Erythroblast (primary cell): ENCODE data around the gene TRIP6.

Source experiments
- GATA1 ChIP-seq: IDR thresholded peaks from 2 replicates; pipeline ENCODE4 v1.6.1; 2011; ENCODE audit warnings: low read depth, mild to moderate bottlenecking, control low read depth, low read length, moderate library complexity
- POLR2A ChIP-seq: IDR thresholded peaks from 2 replicates; pipeline ENCODE4 v1.6.1; 2011; ENCODE audit warnings: mild to moderate bottlenecking, low read length

DNA sequence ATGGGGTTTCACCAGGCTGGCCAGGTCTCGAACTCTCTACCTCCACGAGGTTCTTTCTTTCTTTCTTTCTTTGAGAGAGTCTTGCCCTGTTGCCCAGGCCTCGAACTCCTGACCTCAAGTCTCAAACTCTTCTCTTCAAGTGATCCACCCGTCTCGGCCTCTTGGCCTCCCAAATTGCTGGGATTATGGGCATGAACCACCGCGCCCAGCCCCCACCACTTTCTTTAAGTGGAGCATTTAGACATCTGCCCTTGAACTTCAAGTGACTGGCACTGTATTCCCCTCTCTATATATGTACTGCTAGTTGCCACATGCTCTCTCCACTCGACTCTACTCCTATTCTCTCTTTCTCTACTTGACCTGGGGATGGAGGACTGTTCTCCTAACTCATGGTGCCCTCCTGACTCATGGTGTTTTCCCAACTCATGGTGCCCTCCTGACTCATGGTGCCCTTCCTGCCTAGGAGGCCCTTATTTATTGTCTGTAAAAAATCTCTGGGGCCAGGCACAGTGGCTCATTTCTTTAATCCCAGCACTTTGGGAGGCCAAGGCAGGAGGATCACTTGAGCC lies 47.8 kb downstream of the TRIP6 start:
- TF ChIP-seq POLR2A (no peak), GATA1 (no peak)
